Keratinocyte (primary cell): ENCODE measurements around the gene KBTBD8. TPM values are rescaled to one million over a fixed set of nuclear protein-coding genes. Genes with fewer than 3 reads are reported as not detected.

Experiments
- DNase-seq: peaks from one replicate; pipeline ENCODE4 v3.0.0-alpha.2; 2011; ENCODE audit warnings: low read depth, missing footprints, low spot score
- FAIRE-seq: peaks from 2 replicates; lab custom pipeline; 2011; peaks lifted over from hg19 to GRCh38; lab: Jason Lieb, UNC
- H2AFZ ChIP-seq: 2 replicates; pipeline ENCODE4 v1.6.0; 2012; ENCODE audit warnings: low read length, control low read depth, inconsistent platforms; ENCODE audit not compliant: control insufficient read depth
- H3K27ac ChIP-seq: 2 replicates; pipeline ENCODE4 v1.5.1; 2011; ENCODE audit warnings: low read length; ENCODE audit not compliant: control insufficient read depth, insufficient read depth
- H3K27me3 ChIP-seq: 3 replicates; pipeline ENCODE4 v1.6.0; 2011; ENCODE audit warnings: low read length; ENCODE audit not compliant: control insufficient read depth, insufficient read depth; ENCODE audit errors: extremely low read depth
- H3K36me3 ChIP-seq, 2 experiments: 2 replicates in 1 of 2; 3 replicates in 1 of 2; pipeline ENCODE4 v1.5.1; 2011; ENCODE audit warnings: low read length in 2 of 2, mild to moderate bottlenecking in 1 of 2; ENCODE audit not compliant: control insufficient read depth in 2 of 2, insufficient read depth in 2 of 2; ENCODE audit errors: extremely low read depth in 1 of 2
- H3K4me1 ChIP-seq: 3 replicates; pipeline ENCODE4 v1.5.1; 2011; ENCODE audit warnings: low read length; ENCODE audit not compliant: control insufficient read depth, insufficient read depth; ENCODE audit errors: extremely low read depth
- H3K4me2 ChIP-seq: 3 replicates; pipeline ENCODE4 v1.6.0; 2011; ENCODE audit warnings: low read depth, low read length; ENCODE audit not compliant: control insufficient read depth, insufficient read depth; ENCODE audit errors: extremely low read depth
- H3K4me3 ChIP-seq, 3 experiments: fragments of 200-600 bp in 1 of 3; sonication (generic) in 1 of 3; 2 replicates in 2 of 3; 3 replicates in 1 of 3; pipeline ENCODE4 v1.5.1; 2011 to 2016; ENCODE audit warnings: low read length in 3 of 3, mild to moderate bottlenecking in 3 of 3, control low read depth in 2 of 3, inconsistent platforms in 1 of 3, low read depth in 1 of 3, mixed read lengths in 1 of 3, mixed run types in 1 of 3, moderate library complexity in 1 of 3; ENCODE audit not compliant: control insufficient read depth in 2 of 3, insufficient read depth in 2 of 3; ENCODE audit errors: extremely low read depth in 1 of 3
- H3K79me2 ChIP-seq: 2 replicates; pipeline ENCODE4 v1.6.0; 2012; ENCODE audit warnings: low read length; ENCODE audit not compliant: control insufficient read depth, insufficient read depth
- H3K9ac ChIP-seq: 3 replicates; pipeline ENCODE4 v1.6.0; 2011; ENCODE audit warnings: low read length; ENCODE audit not compliant: control insufficient read depth, insufficient read depth; ENCODE audit errors: extremely low read depth
- H3K9me1 ChIP-seq: 3 replicates; pipeline ENCODE4 v1.6.0; 2011; ENCODE audit warnings: low read length; ENCODE audit not compliant: control insufficient read depth, insufficient read depth; ENCODE audit errors: extremely low read depth
- H3K9me3 ChIP-seq: 2 replicates; pipeline ENCODE4 v1.5.1; 2012; ENCODE audit warnings: low read depth, low read length; ENCODE audit not compliant: control insufficient read depth
- H4K20me1 ChIP-seq: 3 replicates; pipeline ENCODE4 v1.6.0; 2011; ENCODE audit warnings: low read length; ENCODE audit not compliant: control insufficient read depth, insufficient read depth; ENCODE audit errors: extremely low read depth
- EZH2 ChIP-seq: IDR thresholded peaks from one replicate; pipeline ENCODE4 v1.6.1; 2012; ENCODE audit warnings: inconsistent platforms, mild to moderate bottlenecking, low read length, moderate library complexity
- dilution Hi-C: fragments of 300-500 bp; cut with MboI; formaldehyde crosslinking; loops from one replicate; pipeline ENCODE4 v1.7.0; 2020; ENCODE audit warnings: low sequenced_read_pairs; ENCODE audit not compliant: extremely low pct_ligation_motif_present
- polyA plus RNA-seq, 5 experiments: library from polyadenylated mRNA; depleted of rRNA in 3 of 5; stranded (reverse) in 3 of 5; stranded (forward) in 1 of 5; unstranded in 1 of 5; fragments of >200 nt; gene quantifications; 1 replicate in 1 of 5; 2 replicates in 3 of 5; 3 replicates in 1 of 5; pipeline versions ENCODE4 v1.2.1 to v1.2.3, GENCODE V29; 2011 to 2012; ENCODE audit warnings: missing spikeins in 2 of 5, low read depth in 1 of 5, low replicate concordance in 1 of 5
- TF ChIP-seq, protein P1 (sequence below), 3 experiments: IDR thresholded peaks in 1 of 3; conservative IDR thresholded peaks in 1 of 3; optimal IDR thresholded peaks in 1 of 3; 2 replicates in 2 of 3; 3 replicates in 1 of 3; pipeline versions ENCODE3 to v1.5.1; 2011; ENCODE audit warnings: low read length in 3 of 3, mild to moderate bottlenecking in 3 of 3, moderate library complexity in 2 of 3, control low read depth in 1 of 3, inconsistent platforms in 1 of 3; ENCODE audit not compliant: insufficient read depth in 2 of 3; ENCODE audit errors: extremely low read depth in 1 of 3

The KBTBD8 gene
- polyA plus RNA-seq, 1 donor (not counting 4 experiments of a cell fraction or from before 2014, with no cell fraction given): 7.5 TPM

DNA sequence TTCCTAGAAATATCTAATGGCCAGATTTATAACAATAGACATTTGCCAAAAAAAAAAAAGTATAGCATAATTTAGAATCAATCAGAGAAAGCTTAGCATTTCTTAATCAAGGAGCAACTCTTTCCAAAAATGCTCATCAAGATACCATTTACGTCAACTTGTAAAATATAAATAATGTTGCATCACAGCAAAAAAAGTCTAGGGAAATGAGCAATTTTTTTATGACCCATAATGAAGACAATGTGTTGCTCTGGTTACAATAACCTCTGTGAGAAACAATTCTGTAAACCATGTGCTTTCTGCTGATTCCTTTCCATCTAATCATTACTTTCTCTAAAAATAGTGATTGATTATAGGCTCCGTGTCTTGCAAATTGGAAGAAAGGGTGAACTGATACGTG, 36.3 kb downstream of the KBTBD8 start:
- no peak overlapping the region for H3K9ac ChIP-seq
- H3K4me1 ChIP-seq: no peaks in the 10 kb centered on the region
- no peaks in the 10 kb centered on the region for H3K79me2 ChIP-seq
- no peaks in the 10 kb centered on the region for H3K9me1 ChIP-seq
- no peaks in the 10 kb centered on the region for H4K20me1 ChIP-seq
- FAIRE-seq: no peak
- TF ChIP-seq, protein P1, sequence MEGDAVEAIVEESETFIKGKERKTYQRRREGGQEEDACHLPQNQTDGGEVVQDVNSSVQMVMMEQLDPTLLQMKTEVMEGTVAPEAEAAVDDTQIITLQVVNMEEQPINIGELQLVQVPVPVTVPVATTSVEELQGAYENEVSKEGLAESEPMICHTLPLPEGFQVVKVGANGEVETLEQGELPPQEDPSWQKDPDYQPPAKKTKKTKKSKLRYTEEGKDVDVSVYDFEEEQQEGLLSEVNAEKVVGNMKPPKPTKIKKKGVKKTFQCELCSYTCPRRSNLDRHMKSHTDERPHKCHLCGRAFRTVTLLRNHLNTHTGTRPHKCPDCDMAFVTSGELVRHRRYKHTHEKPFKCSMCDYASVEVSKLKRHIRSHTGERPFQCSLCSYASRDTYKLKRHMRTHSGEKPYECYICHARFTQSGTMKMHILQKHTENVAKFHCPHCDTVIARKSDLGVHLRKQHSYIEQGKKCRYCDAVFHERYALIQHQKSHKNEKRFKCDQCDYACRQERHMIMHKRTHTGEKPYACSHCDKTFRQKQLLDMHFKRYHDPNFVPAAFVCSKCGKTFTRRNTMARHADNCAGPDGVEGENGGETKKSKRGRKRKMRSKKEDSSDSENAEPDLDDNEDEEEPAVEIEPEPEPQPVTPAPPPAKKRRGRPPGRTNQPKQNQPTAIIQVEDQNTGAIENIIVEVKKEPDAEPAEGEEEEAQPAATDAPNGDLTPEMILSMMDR (optimal IDR thresholded peaks at IDR 0.05 in 1 of 3, IDR thresholded peaks at IDR 0.05 in 1 of 3, conservative IDR thresholded peaks at IDR 0.05 in 1 of 3; ENCODE audit: extremely low read depth in 1 of 3, insufficient read depth in 2 of 3, low read length in 3 of 3): no peak
- TF ChIP-seq EZH2: no peak
- DNase-seq: no peak
- no peak overlapping the region for H3K27ac ChIP-seq
- peaks cover 2% of the 10 kb centered on the region for H3K27me3 ChIP-seq
- no peaks in the 10 kb centered on the region for H3K36me3 ChIP-seq
- H3K4me3 ChIP-seq: no peak overlapping the region
- no peak overlapping the region for H2AFZ ChIP-seq
- H3K9me3 ChIP-seq: no peaks in the 10 kb centered on the region
- H3K4me2 ChIP-seq: no peak overlapping the region
- dilution Hi-C loops: no loop called here

DNA sequence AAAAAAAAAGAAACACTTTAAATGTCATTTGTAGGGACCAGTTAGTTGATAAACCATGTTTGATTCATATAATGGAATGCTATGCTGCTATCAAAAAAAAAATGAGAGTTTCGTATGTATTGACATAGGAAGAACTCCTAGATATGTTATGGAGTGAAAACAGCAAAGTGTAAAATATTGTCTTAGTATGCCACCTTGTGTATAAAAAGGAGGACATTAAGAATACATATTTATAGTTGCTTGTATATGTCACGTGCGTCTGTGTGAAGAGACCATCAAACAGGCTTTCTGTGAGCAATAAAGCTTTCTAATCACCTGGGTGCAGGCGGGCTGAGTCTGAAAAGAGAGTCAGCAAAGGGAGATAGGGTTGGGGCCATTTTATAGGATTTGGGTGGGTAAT, 39.5 kb downstream of the KBTBD8 start:
- H3K4me1 ChIP-seq: no peaks in the 10 kb centered on the region
- no peak overlapping the region for H3K4me2 ChIP-seq
- H3K27ac ChIP-seq: no peak overlapping the region
- H3K4me3 ChIP-seq: no peak overlapping the region
- H4K20me1 ChIP-seq: no peaks in the 10 kb centered on the region
- FAIRE-seq (no peak), DNase-seq (no peak)
- no peak for TF ChIP-seq EZH2
- TF ChIP-seq, protein P1 (optimal IDR thresholded peaks at IDR 0.05 in 1 of 3, IDR thresholded peaks at IDR 0.05 in 1 of 3, conservative IDR thresholded peaks at IDR 0.05 in 1 of 3; ENCODE audit: extremely low read depth in 1 of 3, insufficient read depth in 2 of 3, low read length in 3 of 3): no peak
- no peaks in the 10 kb centered on the region for H3K9me1 ChIP-seq
- no peaks in the 10 kb centered on the region for H3K36me3 ChIP-seq
- no peaks in the 10 kb centered on the region for H3K79me2 ChIP-seq
- dilution Hi-C loops: no loop called here
- no peaks in the 10 kb centered on the region for H3K9me3 ChIP-seq
- no peak overlapping the region for H2AFZ ChIP-seq
- peaks cover 2% of the 10 kb centered on the region for H3K27me3 ChIP-seq
- H3K9ac ChIP-seq: no peak overlapping the region
